Body of pancreas (tissue), 4 donors: Measurements from ENCODE around the gene DFFB.

Experiments
- CTCF ChIP-seq, 7 experiments: fragments of 450-650 bp in 4 of 7; fragments of 200-600 bp in 3 of 7; sonication (generic) in 3 of 7; IDR thresholded peaks; one replicate each; pipeline ENCODE4 v1.5.1; 2016 to 2019; ENCODE audit warnings: antibody characterized with exemption in 7 of 7
- POLR2A ChIP-seq, 3 donors: fragments of 450-650 bp; IDR thresholded peaks; one replicate each; pipeline ENCODE4 v1.6.1; 2016; ENCODE audit warnings: antibody characterized with exemption in 3 of 3, mild to moderate bottlenecking in 2 of 3

- TF ChIP-seq CTCF (IDR thresholded peaks at IDR 0.05), result no peak
- no peak for TF ChIP-seq POLR2A (IDR thresholded peaks at IDR 0.05)
Measured at GRCh38 chr1:3905266-3905952, 48.1 kb downstream of the DFFB start.
